AG04450 (cell line): ENCODE data around the gene NEURL1. TPM values are rescaled to one million over a fixed set of nuclear protein-coding genes. Genes with fewer than 3 reads are reported as not detected.

Experiments used
- CTCF ChIA-PET: fragments of 300-600, 350-600 bp; formaldehyde crosslinking; extraction: SDS; loops from one replicate; lab custom pipeline; 2022; ENCODE audit warnings: antibody characterized with exemption, inconsistent platforms; lab: Charles Lee
- POLR2A ChIA-PET: fragments of 350-600 bp; formaldehyde crosslinking; extraction: SDS; loops from one replicate; lab custom pipeline; 2021; ENCODE audit warnings: antibody characterized with exemption, inconsistent platforms; lab: Yijun Ruan, JAX
- DNase-seq: peaks from one replicate; pipeline ENCODE4 v3.0.0-alpha.2; 2011; ENCODE audit warnings: low read depth, low spot score
- H3K27ac ChIP-seq: one replicate; pipeline ENCODE4 v1.5.1; 2012; ENCODE audit warnings: low read depth, low read length, control low read depth
- H3K27me3 ChIP-seq: one replicate; pipeline ENCODE4 v1.6.0; 2012; ENCODE audit warnings: low read length; ENCODE audit not compliant: control insufficient read depth, insufficient read depth
- H3K4me3 ChIP-seq: 2 replicates; pipeline ENCODE4 v1.5.1; 2011; ENCODE audit warnings: mild to moderate bottlenecking, low read depth, low read length, control low read depth
- H3K9me3 ChIP-seq: 2 replicates; pipeline ENCODE4 v1.5.1; 2012; ENCODE audit warnings: low read length; ENCODE audit not compliant: control insufficient read depth, insufficient read depth
- polyA plus RNA-seq: library from polyadenylated mRNA; depleted of rRNA; stranded (reverse); fragments of >200 nt; gene quantifications from 2 replicates; pipeline ENCODE4 v1.2.3, GENCODE V29; 2011
- TF ChIP-seq, protein P1 (sequence below): IDR thresholded peaks from 2 replicates; pipeline ENCODE4 v1.5.1; 2011; ENCODE audit warnings: low read depth, low read length, control low read depth, inconsistent platforms

Gene NEURL1
- polyA plus RNA-seq, 1 experiment, result 0.67 TPM

DNA sequence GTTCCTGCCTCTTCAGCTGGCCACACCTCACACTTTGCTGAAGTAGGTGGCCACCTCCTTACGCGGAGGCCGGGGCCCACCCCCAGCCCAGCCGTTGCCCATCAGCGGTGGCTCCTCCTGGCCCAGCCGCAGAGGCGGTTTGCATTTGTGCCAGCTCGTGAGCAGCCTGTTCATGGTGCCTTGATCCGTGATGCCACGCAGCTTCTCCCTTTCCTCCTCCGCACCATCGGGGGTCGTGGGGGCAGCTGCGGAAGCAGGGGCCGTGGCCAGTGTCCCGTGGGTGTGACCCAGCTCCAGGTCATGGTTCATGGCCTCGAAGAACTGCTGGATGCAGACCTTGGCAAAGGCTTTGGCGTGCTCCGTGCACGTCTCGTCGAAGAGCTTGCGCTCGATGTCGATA is 38.3 kb upstream of the NEURL1 start:
- Histone ChIP-seq H3K27me3 (peaks cover 3% of the 10 kb centered on the region), H3K27ac (no peak overlapping the region), H3K9me3 (no peaks in the 10 kb centered on the region; the same call in 1 of the 2 replicates), H3K4me3 (no peak overlapping the region)
- POLR2A ChIA-PET, result no interaction called here
- TF ChIP-seq, protein P1, sequence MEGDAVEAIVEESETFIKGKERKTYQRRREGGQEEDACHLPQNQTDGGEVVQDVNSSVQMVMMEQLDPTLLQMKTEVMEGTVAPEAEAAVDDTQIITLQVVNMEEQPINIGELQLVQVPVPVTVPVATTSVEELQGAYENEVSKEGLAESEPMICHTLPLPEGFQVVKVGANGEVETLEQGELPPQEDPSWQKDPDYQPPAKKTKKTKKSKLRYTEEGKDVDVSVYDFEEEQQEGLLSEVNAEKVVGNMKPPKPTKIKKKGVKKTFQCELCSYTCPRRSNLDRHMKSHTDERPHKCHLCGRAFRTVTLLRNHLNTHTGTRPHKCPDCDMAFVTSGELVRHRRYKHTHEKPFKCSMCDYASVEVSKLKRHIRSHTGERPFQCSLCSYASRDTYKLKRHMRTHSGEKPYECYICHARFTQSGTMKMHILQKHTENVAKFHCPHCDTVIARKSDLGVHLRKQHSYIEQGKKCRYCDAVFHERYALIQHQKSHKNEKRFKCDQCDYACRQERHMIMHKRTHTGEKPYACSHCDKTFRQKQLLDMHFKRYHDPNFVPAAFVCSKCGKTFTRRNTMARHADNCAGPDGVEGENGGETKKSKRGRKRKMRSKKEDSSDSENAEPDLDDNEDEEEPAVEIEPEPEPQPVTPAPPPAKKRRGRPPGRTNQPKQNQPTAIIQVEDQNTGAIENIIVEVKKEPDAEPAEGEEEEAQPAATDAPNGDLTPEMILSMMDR, result no peak
- no peak for DNase-seq
- CTCF ChIA-PET, result no interaction called here

DNA sequence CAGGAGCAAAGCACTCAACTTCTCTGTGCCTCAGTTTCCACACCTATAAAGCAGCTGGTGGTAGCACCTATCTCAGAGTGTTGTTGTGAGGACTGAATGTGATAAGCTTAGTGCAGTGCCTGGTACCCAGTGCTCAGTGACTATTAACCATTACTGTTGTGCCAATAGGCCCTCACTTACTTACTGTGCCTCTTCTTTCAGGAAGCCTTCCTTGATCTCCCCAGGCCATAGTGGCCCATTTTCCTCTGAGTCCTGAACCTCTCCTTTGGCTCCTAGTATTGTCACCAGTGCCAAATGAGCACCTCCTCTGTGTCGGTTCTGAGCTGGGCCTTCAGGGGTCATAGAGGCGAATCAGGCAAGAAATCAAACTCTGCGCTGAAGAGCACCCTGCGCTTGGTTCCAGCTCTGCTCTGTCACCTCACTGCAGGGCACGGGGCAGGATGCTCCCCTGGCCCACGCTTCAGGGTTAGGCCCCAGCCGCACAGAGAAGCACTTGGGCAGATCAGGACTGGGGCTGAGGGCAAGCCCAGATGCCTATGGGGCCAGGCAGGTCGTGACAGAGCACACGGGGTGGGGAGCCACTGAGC is 37.3 kb upstream of the NEURL1 start:
- ChIA-PET CTCF (no interaction called here), POLR2A (no interaction called here)
- Histone ChIP-seq H3K4me3 (no peak overlapping the region), H3K27me3 (peaks cover 4% of the 10 kb centered on the region), H3K9me3 (no peaks in the 10 kb centered on the region; the same call in 1 of the 2 replicates), H3K27ac (no peak overlapping the region)
- DNase-seq, result no peak
- TF ChIP-seq, protein P1, result no peak

DNA sequence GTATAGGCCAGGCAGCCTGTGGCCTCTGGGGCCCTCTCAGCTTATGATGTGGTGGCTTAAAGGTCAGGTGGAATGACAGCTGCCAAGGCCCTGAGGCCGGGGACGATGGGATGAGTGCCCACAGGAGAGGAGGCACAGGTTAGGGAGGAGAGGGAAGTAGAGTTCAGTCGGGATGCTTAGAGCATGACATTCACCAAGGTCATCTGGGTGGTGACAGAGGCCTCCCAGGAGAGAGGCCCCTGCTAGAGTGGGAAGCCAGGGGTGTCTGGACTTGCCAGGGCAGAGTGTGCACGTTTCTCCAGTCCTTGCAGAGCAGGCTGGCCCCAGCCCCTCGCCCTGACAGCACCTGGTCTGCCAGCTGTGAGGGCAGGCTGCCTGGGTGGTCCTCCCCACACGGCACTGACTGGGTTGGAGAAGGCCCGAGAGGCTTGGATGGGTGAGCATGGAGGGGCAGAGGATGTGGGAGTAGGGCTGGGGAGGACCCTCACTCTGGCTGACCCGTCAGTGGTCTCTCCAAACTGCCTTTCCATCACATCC is 36.3 kb upstream of the NEURL1 start:
- H3K9me3 ChIP-seq, result no peaks in the 10 kb centered on the region; the same call in 1 of the 2 replicates
- TF ChIP-seq, protein P1, result no peak
- peaks cover 4% of the 10 kb centered on the region for H3K27me3 ChIP-seq
- no peak for DNase-seq
- ChIA-PET POLR2A (no interaction called here), CTCF (no interaction called here)
- no peak overlapping the region for H3K4me3 ChIP-seq
- H3K27ac ChIP-seq, result no peak overlapping the region

- DNase-seq, result no peak
- Histone ChIP-seq H3K27me3 (peaks cover 4% of the 10 kb centered on the region), H3K9me3 (no peaks in the 10 kb centered on the region; the same call in 1 of the 2 replicates), H3K4me3 (no peak overlapping the region), H3K27ac (no peak overlapping the region)
- ChIA-PET POLR2A (no interaction called here), CTCF (no interaction called here)
- TF ChIP-seq, protein P1, result no peak
These were observed 35.5 kb upstream of the NEURL1 start for GRCh38 chr10:103457896-103458583.

GRCh38 chr10:103458720-103459119 is 34.8 kb upstream of the NEURL1 start, which contains the start of gene CALHM1:
Gene CALHM1, minus strand, starts transcription at chr10:103458900. Its CDS starts 149 bp downstream, at chr10:103458751.
- ChIA-PET POLR2A (no interaction called here), CTCF (no interaction called here)

More at GRCh38 chr10:103458720-103459119, 34.8 kb upstream of the NEURL1 start, which contains the start of gene CALHM1:
- Histone ChIP-seq H3K27me3 (peaks cover 4% of the 10 kb centered on the region), H3K9me3 (no peaks in the 10 kb centered on the region; the same call in 1 of the 2 replicates), H3K27ac (no peak within 1 kb of the TSS), H3K4me3 (no peak within 1 kb of the TSS)
- TF ChIP-seq, protein P1, result no peak
- no peak for DNase-seq
